ENCODE data around the gene ST6GALNAC5.

Gene ST6GALNAC5

GRCh38 chr1:76843821-76844464 is 23.3 kb upstream of the ST6GALNAC5 start:
- Histone ChIP-seq H3K4me1 (ENCODE audit: control insufficient read depth in 1 of 2, insufficient read depth in 2 of 2, low read length in 2 of 2) (no peaks in the 10 kb centered on the region), H3K18ac (ENCODE audit: low read length) (no peak overlapping the region), H4K91ac (ENCODE audit: low read depth, low read length) (no peak overlapping the region), H3K27me3 (ENCODE audit: insufficient read depth, low read length) (no peaks in the 10 kb centered on the region), H2AFZ (ENCODE audit: insufficient read depth, low read length, poor library complexity) (no peak overlapping the region), H2AK5ac (ENCODE audit: low read length) (no peak overlapping the region), H3K27ac (ENCODE audit: low read depth, low read length) (no peak overlapping the region), H4K12ac (ENCODE audit: low read depth, low read length) (no peak overlapping the region), H3K14ac (ENCODE audit: low read length) (no peak overlapping the region), H4K8ac (ENCODE audit: low read depth, low read length) (no peak overlapping the region), H3K9ac (ENCODE audit: low read length) (no peak overlapping the region), H2BK120ac (ENCODE audit: insufficient read depth, low read length, poor library complexity) (no peak overlapping the region), H3K4me3 (ENCODE audit: low read depth, low read length) (no peak overlapping the region), H3K4ac (ENCODE audit: low read depth, low read length) (no peak overlapping the region), H3K23ac (ENCODE audit: low read length) (no peak overlapping the region), H3K9me3 (ENCODE audit: insufficient read depth, low read depth, low read length) (no peaks in the 10 kb centered on the region), H3K4me2 (ENCODE audit: low read length) (no peak overlapping the region), H3K36me3 (ENCODE audit: control insufficient read depth in 1 of 2, insufficient read depth in 2 of 2, low read length in 2 of 2) (no peaks in the 10 kb centered on the region), H2BK12ac (ENCODE audit: low read length) (no peak overlapping the region), H3K79me2 (ENCODE audit: control insufficient read depth, insufficient read depth, low read length, poor library complexity) (no peaks in the 10 kb centered on the region), H2BK5ac (ENCODE audit: low read depth, low read length, poor library complexity) (no peak overlapping the region), H3K79me1 (ENCODE audit: low read length) (no peaks in the 10 kb centered on the region)
- no peak for DNase-seq
- no CpG with 5 or more reads among the region's 5 CpGs for WGBS (ENCODE audit: extremely low coverage, insufficient coverage, insufficient read length)

- no peak overlapping the region for H3K23ac ChIP-seq (ENCODE audit: low read length)
- H2AK5ac ChIP-seq (ENCODE audit: low read length), result no peak overlapping the region
- no peak overlapping the region for H3K9ac ChIP-seq (ENCODE audit: low read length)
- H3K4ac ChIP-seq (ENCODE audit: low read depth, low read length), result no peak overlapping the region
- no peak overlapping the region for H4K8ac ChIP-seq (ENCODE audit: low read depth, low read length)
- no peak for DNase-seq
- H4K12ac ChIP-seq (ENCODE audit: low read depth, low read length), result no peak overlapping the region
- H2BK5ac ChIP-seq (ENCODE audit: low read depth, low read length, poor library complexity), result no peak overlapping the region
- H3K4me3 ChIP-seq (ENCODE audit: low read depth, low read length), result no peak overlapping the region
- H3K79me1 ChIP-seq (ENCODE audit: low read length), result no peaks in the 10 kb centered on the region
- H3K14ac ChIP-seq (ENCODE audit: low read length), result no peak overlapping the region
- no peaks in the 10 kb centered on the region for H3K79me2 ChIP-seq (ENCODE audit: control insufficient read depth, insufficient read depth, low read length, poor library complexity)
- H3K27me3 ChIP-seq (ENCODE audit: insufficient read depth, low read length), result no peaks in the 10 kb centered on the region
- H2AFZ ChIP-seq (ENCODE audit: insufficient read depth, low read length, poor library complexity), result no peak overlapping the region
- no peak overlapping the region for H3K27ac ChIP-seq (ENCODE audit: low read depth, low read length)
- no peak overlapping the region for H3K4me2 ChIP-seq (ENCODE audit: low read length)
- H3K9me3 ChIP-seq (ENCODE audit: insufficient read depth, low read depth, low read length), result no peaks in the 10 kb centered on the region
- H2BK12ac ChIP-seq (ENCODE audit: low read length), result no peak overlapping the region
- H3K4me1 ChIP-seq (ENCODE audit: control insufficient read depth in 1 of 2, insufficient read depth in 2 of 2, low read length in 2 of 2), result no peaks in the 10 kb centered on the region
- H3K36me3 ChIP-seq (ENCODE audit: control insufficient read depth in 1 of 2, insufficient read depth in 2 of 2, low read length in 2 of 2), result no peaks in the 10 kb centered on the region
- no peak overlapping the region for H2BK120ac ChIP-seq (ENCODE audit: insufficient read depth, low read length, poor library complexity)
- H3K18ac ChIP-seq (ENCODE audit: low read length), result no peak overlapping the region
- WGBS (ENCODE audit: extremely low coverage, insufficient coverage, insufficient read length), result no CpG with 5 or more reads among the region's 3 CpGs
- H4K91ac ChIP-seq (ENCODE audit: low read depth, low read length), result no peak overlapping the region
These were observed 13.0 kb upstream of the ST6GALNAC5 start for GRCh38 chr1:76854255-76854654.

- H3K27ac ChIP-seq (ENCODE audit: low read depth, low read length), result no peak overlapping the region
These were observed 11.2 kb upstream of the ST6GALNAC5 start for GRCh38 chr1:76856104-76856503.

GRCh38 chr1:76857138-76857537 is 10.1 kb upstream of the ST6GALNAC5 start:
- Histone ChIP-seq H2BK12ac (ENCODE audit: low read length) (no peak overlapping the region), H3K14ac (ENCODE audit: low read length) (no peak overlapping the region), H3K27ac (ENCODE audit: low read depth, low read length) (no peak overlapping the region), H3K23ac (ENCODE audit: low read length) (no peak overlapping the region), H3K9ac (ENCODE audit: low read length) (no peak overlapping the region), H3K4me2 (ENCODE audit: low read length) (no peak overlapping the region), H3K4me1 (ENCODE audit: control insufficient read depth in 1 of 2, insufficient read depth in 2 of 2, low read length in 2 of 2) (no peaks in the 10 kb centered on the region), H4K91ac (ENCODE audit: low read depth, low read length) (no peak overlapping the region), H4K12ac (ENCODE audit: low read depth, low read length) (no peak overlapping the region), H2BK120ac (ENCODE audit: insufficient read depth, low read length, poor library complexity) (no peak overlapping the region), H2BK5ac (ENCODE audit: low read depth, low read length, poor library complexity) (no peak overlapping the region), H3K79me2 (ENCODE audit: control insufficient read depth, insufficient read depth, low read length, poor library complexity) (no peaks in the 10 kb centered on the region), H3K36me3 (ENCODE audit: control insufficient read depth in 1 of 2, insufficient read depth in 2 of 2, low read length in 2 of 2) (no peaks in the 10 kb centered on the region), H4K8ac (ENCODE audit: low read depth, low read length) (no peak overlapping the region), H3K27me3 (ENCODE audit: insufficient read depth, low read length) (no peaks in the 10 kb centered on the region), H3K4ac (ENCODE audit: low read depth, low read length) (no peak overlapping the region), H3K4me3 (ENCODE audit: low read depth, low read length) (no peak overlapping the region), H2AFZ (ENCODE audit: insufficient read depth, low read length, poor library complexity) (no peak overlapping the region), H2AK5ac (ENCODE audit: low read length) (no peak overlapping the region), H3K18ac (ENCODE audit: low read length) (no peak overlapping the region), H3K79me1 (ENCODE audit: low read length) (no peaks in the 10 kb centered on the region), H3K9me3 (ENCODE audit: insufficient read depth, low read depth, low read length) (no peaks in the 10 kb centered on the region)
- WGBS (ENCODE audit: extremely low coverage, insufficient coverage, insufficient read length), result no CpG with 5 or more reads among the region's 5 CpGs
- DNase-seq, result no peak

More at GRCh38 chr1:76856104-76856503, 11.2 kb upstream of the ST6GALNAC5 start:
- no peak overlapping the region for H2BK12ac ChIP-seq (ENCODE audit: low read length)
- H3K36me3 ChIP-seq (ENCODE audit: control insufficient read depth in 1 of 2, insufficient read depth in 2 of 2, low read length in 2 of 2), result no peaks in the 10 kb centered on the region
- H4K91ac ChIP-seq (ENCODE audit: low read depth, low read length), result no peak overlapping the region
- H2BK120ac ChIP-seq (ENCODE audit: insufficient read depth, low read length, poor library complexity), result no peak overlapping the region
- H3K4me2 ChIP-seq (ENCODE audit: low read length), result no peak overlapping the region
- H3K9ac ChIP-seq (ENCODE audit: low read length), result no peak overlapping the region
- no peak overlapping the region for H3K14ac ChIP-seq (ENCODE audit: low read length)
- no peaks in the 10 kb centered on the region for H3K79me1 ChIP-seq (ENCODE audit: low read length)
- DNase-seq, result no peak
- no peak overlapping the region for H3K4me3 ChIP-seq (ENCODE audit: low read depth, low read length)
- no peak overlapping the region for H3K18ac ChIP-seq (ENCODE audit: low read length)
- H3K79me2 ChIP-seq (ENCODE audit: control insufficient read depth, insufficient read depth, low read length, poor library complexity), result no peaks in the 10 kb centered on the region
- no peak overlapping the region for H4K12ac ChIP-seq (ENCODE audit: low read depth, low read length)
- H3K27me3 ChIP-seq (ENCODE audit: insufficient read depth, low read length), result no peaks in the 10 kb centered on the region
- no peaks in the 10 kb centered on the region for H3K9me3 ChIP-seq (ENCODE audit: insufficient read depth, low read depth, low read length)
- no peak overlapping the region for H3K4ac ChIP-seq (ENCODE audit: low read depth, low read length)
- WGBS (ENCODE audit: extremely low coverage, insufficient coverage, insufficient read length), result no CpG with 5 or more reads among the region's 5 CpGs
- no peak overlapping the region for H2AK5ac ChIP-seq (ENCODE audit: low read length)
- no peaks in the 10 kb centered on the region for H3K4me1 ChIP-seq (ENCODE audit: control insufficient read depth in 1 of 2, insufficient read depth in 2 of 2, low read length in 2 of 2)
- no peak overlapping the region for H3K23ac ChIP-seq (ENCODE audit: low read length)
- no peak overlapping the region for H2AFZ ChIP-seq (ENCODE audit: insufficient read depth, low read length, poor library complexity)
- H2BK5ac ChIP-seq (ENCODE audit: low read depth, low read length, poor library complexity), result no peak overlapping the region
- no peak overlapping the region for H4K8ac ChIP-seq (ENCODE audit: low read depth, low read length)

Data from trophoblast cell (in vitro differentiated cells and primary cell).